B cell (primary cell): ENCODE results near the gene LZTS3. TPM values are rescaled to one million over a fixed set of nuclear protein-coding genes. Genes with fewer than 3 reads are reported as not detected.
"Not testable (repeated sequence)": the region's sequence is repeated elsewhere in the genome, so short reads cannot be mapped to it uniquely, and the experiment has no call there.

Source experiments
- ATAC-seq: fragments of 200-7000 bp; cut with Tn5 transposase; one replicate; pipeline ENCODE4 v1.10.0; 2021; ENCODE audit warnings: low read depth, mild to moderate bottlenecking, moderate number of reproducible peaks, moderate library complexity
- CTCF ChIA-PET: fragments of 350-600 bp; sonication (Branson Sonifier 250); formaldehyde crosslinking; loops from one replicate; lab custom pipeline; 2021; ENCODE audit warnings: antibody characterized with exemption, inconsistent platforms; lab: Charles Lee
- POLR2A ChIA-PET: fragments of 350-600 bp; sonication (Branson Sonifier 250); formaldehyde crosslinking; loops from one replicate; lab custom pipeline; 2021; ENCODE audit warnings: antibody characterized with exemption; lab: Charles Lee
- DNase-seq: peaks from one replicate; pipeline ENCODE4 v3.0.0; 2013
- H2AFZ ChIP-seq: 2 replicates; pipeline ENCODE4 v1.6.1; 2012; ENCODE audit warnings: mild to moderate bottlenecking, low read depth, low read length; ENCODE audit not compliant: insufficient read depth, poor library complexity, severe bottlenecking
- H3K27ac ChIP-seq, 2 donors: 1 replicate in 1 of 2; 2 replicates in 1 of 2; pipeline ENCODE4 v1.5.1; 2012 to 2013; ENCODE audit warnings: low read length in 2 of 2, mild to moderate bottlenecking in 2 of 2, moderate library complexity in 1 of 2
- H3K27me3 ChIP-seq, 4 experiments: fragments of 200-600 bp in 1 of 4; sonication (generic) in 1 of 4; replicated peaks in 1 of 4; 1 replicate in 2 of 4; 2 replicates in 2 of 4; pipeline versions ENCODE4 v1.6.1 to v1.7.0; 2013 to 2016; ENCODE audit warnings: low read length in 3 of 4, mild to moderate bottlenecking in 2 of 4, mixed read lengths in 1 of 4, moderate library complexity in 1 of 4; ENCODE audit not compliant: insufficient read depth in 4 of 4, control insufficient read depth in 3 of 4; ENCODE audit errors: control extremely low read depth in 1 of 4
- H3K36me3 ChIP-seq, 2 experiments: replicated peaks in 1 of 2; 1 replicate in 1 of 2; 2 replicates in 1 of 2; pipeline versions ENCODE4 v1.6.1 to v1.7.1; 2013; ENCODE audit warnings: low read length in 1 of 2; ENCODE audit not compliant: insufficient read depth in 2 of 2, control insufficient read depth in 1 of 2; ENCODE audit errors: control extremely low read depth in 1 of 2, extremely low read depth in 1 of 2
- H3K4me1 ChIP-seq, 2 donors: fragments of 200-600 bp in 1 of 2; sonication (generic) in 1 of 2; 1 replicate in 1 of 2; 2 replicates in 1 of 2; pipeline versions ENCODE4 v1.5.1 to v1.6.1; 2013 to 2017; ENCODE audit warnings: low read length in 2 of 2; ENCODE audit not compliant: control insufficient read depth in 2 of 2, insufficient read depth in 2 of 2
- H3K4me2 ChIP-seq: replicated peaks from 2 replicates; pipeline ENCODE3; 2012; ENCODE audit warnings: mild to moderate bottlenecking, low read depth, low read length; ENCODE audit not compliant: poor library complexity, severe bottlenecking
- H3K4me3 ChIP-seq, 5 experiments: fragments of 200-600 bp in 1 of 5; sonication (generic) in 1 of 5; 1 replicate in 3 of 5; 2 replicates in 2 of 5; pipeline versions ENCODE4 v1.5.1 to v1.7.0; 2011 to 2016; ENCODE audit warnings: low read length in 4 of 5, mild to moderate bottlenecking in 4 of 5, low read depth in 2 of 5, control low read depth in 1 of 5, moderate library complexity in 1 of 5; ENCODE audit not compliant: insufficient read depth in 1 of 5; ENCODE audit errors: control extremely low read depth in 1 of 5, extremely low read depth in 1 of 5
- H3K79me2 ChIP-seq: fragments of 200-600 bp; sonication (generic); one replicate; pipeline ENCODE4 v1.6.0; 2016; ENCODE audit warnings: low read length; ENCODE audit not compliant: control insufficient read depth, insufficient read depth
- H3K9ac ChIP-seq: fragments of 200-600 bp; sonication (generic); 2 replicates; pipeline ENCODE4 v1.6.1; 2017; ENCODE audit warnings: mild to moderate bottlenecking, low read length, moderate library complexity
- H3K9me3 ChIP-seq, 3 donors: one replicate each; pipeline versions ENCODE4 v1.6.1 to v1.7.1; 2013; ENCODE audit warnings: low read length in 2 of 3; ENCODE audit not compliant: control insufficient read depth in 2 of 3, insufficient read depth in 1 of 3; ENCODE audit errors: control extremely low read depth in 1 of 3
- H4K20me1 ChIP-seq: 2 replicates; pipeline ENCODE4 v1.6.0; 2012; ENCODE audit warnings: mild to moderate bottlenecking, low read length; ENCODE audit not compliant: insufficient read depth, control insufficient read depth, poor library complexity, severe bottlenecking
- H3K27ac Mint-ChIP-seq: one replicate; pipeline ENCODE4 v1.8.0; 2021; ENCODE audit warnings: mixed read lengths
- H3K27me3 Mint-ChIP-seq: one replicate; pipeline ENCODE4 v1.8.0; 2021; ENCODE audit warnings: mixed read lengths
- H3K4me1 Mint-ChIP-seq: one replicate; pipeline ENCODE4 v1.8.0; 2021; ENCODE audit warnings: mixed read lengths
- H3K4me3 Mint-ChIP-seq: one replicate; pipeline ENCODE4 v1.8.0; 2021; ENCODE audit warnings: mixed read lengths
- H3K9me3 Mint-ChIP-seq: one replicate; pipeline ENCODE4 v1.8.0; 2022; ENCODE audit warnings: mixed read lengths; ENCODE audit not compliant: insufficient read depth
- EZH2 ChIP-seq: IDR thresholded peaks from 2 replicates; pipeline ENCODE4 v1.6.1; 2012; ENCODE audit warnings: borderline replicate concordance, low read depth, mild to moderate bottlenecking, moderate library complexity, low read length; ENCODE audit not compliant: insufficient read depth, poor library complexity, severe bottlenecking
- WGBS: methylation state at CpG from one replicate; pipeline ENCODE4 v1.1.5; 2013; ENCODE audit warnings: missing lambda C conversion rate; ENCODE audit not compliant: insufficient coverage; 5-methylcytosine and 5-hydroxymethylcytosine counted together
- intact Hi-C: fragments of 100-400 bp; cut with micrococcal nuclease; formaldehyde crosslinking; loops from one replicate; pipeline ENCODE4 v1.10.0; 2022
- polyA plus RNA-seq: library from polyadenylated mRNA; depleted of rRNA; stranded (reverse); fragments of >200 nt; gene quantifications from 2 replicates; pipeline ENCODE4 v1.2.3, GENCODE V29; 2012
- total RNA-seq, 2 donors: library from RNA; stranded (reverse); fragments of 120-200 nt in 1 of 2; gene quantifications; 1 replicate in 1 of 2; 2 replicates in 1 of 2; pipeline versions ENCODE4 v1.2.3 to v1.2.4, GENCODE V29; 2013 to 2022
- TF ChIP-seq, protein P1 (sequence below): fragments of 200-600 bp; IDR thresholded peaks from one replicate; pipeline ENCODE4 v1.8.0; 2022; ENCODE audit warnings: antibody characterized with exemption, mild to moderate bottlenecking

LZTS3 gene
- total and polyA plus RNA-seq, 2 donors (not counting 1 experiment from before 2014, with no cell fraction given), result 2.3 to 5.1 TPM

DNA sequence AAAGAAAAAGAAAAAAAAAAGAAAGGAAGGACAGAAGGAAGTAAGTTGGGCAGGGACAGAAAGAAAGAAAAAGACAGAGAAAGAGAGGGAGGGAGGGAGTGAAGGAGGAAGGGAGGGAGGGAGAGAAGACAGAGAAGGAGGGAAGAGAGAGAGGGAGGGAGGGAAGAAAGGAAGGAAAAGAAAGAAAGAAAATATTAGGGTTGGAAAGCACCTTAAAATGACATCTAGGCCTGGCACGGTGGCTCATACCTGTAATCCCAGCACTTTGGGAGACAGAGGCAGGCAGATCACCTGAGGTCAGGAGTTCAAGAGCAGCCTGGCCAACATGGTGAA is 46.9 kb downstream of the LZTS3 start:
- no peak overlapping the region for H3K4me3 Mint-ChIP-seq

DNA sequence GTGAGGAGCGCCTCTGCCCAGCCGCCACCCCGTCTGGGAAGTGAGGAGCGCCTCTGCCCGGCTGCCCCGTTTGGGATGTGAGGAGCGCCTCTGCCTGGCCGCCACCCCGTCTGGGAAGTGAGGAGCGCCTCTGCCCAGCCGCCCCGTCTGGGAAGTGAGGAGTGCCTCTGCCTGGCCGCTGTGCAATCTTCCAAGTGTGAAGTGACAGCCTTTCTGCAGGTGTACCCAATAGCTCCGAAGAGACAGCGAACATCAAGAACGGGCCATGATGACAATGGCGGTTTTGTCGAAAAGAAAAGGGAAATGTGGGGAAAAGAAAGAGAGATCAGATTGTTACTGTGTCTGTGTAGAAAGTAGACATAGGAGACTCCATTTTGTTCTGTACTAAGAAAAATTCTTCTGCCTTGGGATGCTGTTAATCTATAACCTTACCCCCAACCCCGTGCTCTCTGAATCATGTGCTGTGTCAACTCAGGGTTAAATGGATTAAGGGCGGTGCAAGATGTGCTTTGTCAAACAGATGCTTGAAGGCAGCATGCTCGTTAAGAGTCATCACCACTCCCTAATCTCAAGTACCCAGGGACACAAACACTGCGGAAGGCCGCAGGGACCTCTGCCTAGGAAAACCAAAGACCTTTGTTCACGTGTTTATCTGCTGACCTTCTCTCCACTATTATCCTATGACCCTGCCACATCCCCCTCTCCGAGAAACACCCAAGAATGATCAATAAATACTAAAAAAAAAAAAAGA is 47.4 kb downstream of the LZTS3 start:
- DNase-seq, H4K20me1 ChIP-seq, H2AFZ ChIP-seq, H3K27me3 ChIP-seq, H3K27ac Mint-ChIP-seq, H3K9ac ChIP-seq, intact Hi-C loops, H3K4me1 ChIP-seq, H3K27me3 Mint-ChIP-seq, H3K27ac ChIP-seq, CTCF ChIA-PET, H3K9me3 Mint-ChIP-seq, H3K4me3 Mint-ChIP-seq, ATAC-seq, H3K4me1 Mint-ChIP-seq, H3K4me2 ChIP-seq, H3K4me3 ChIP-seq: not testable (repeated sequence)
- POLR2A ChIA-PET, result interaction anchor here (0.7 kb wide), 1 partner anchor 69 kb away, joined by 9 read pairs; no protein-coding TSS in a partner anchor
- H3K79me2 ChIP-seq, result peaks cover 18% of the 10 kb centered on the region
- 96% methylated on average over 13 of the region's 25 CpGs for WGBS
- peaks cover 4 to 40% (median 9%) of the 10 kb centered on the region in 3 donors for H3K9me3 ChIP-seq
- peaks cover 3 to 25% of the 10 kb centered on the region in 2 experiments for H3K36me3 ChIP-seq

More for the DNA sequence above, 46.9 kb downstream of the LZTS3 start:
- 100% methylated on average over 1 of the region's 1 CpG for WGBS
- Mint-ChIP-seq H3K27ac (no peak overlapping the region), H3K4me1 (no peaks in the 10 kb centered on the region), H3K27me3 (no peaks in the 10 kb centered on the region), H3K9me3 (peaks cover 3% of the 10 kb centered on the region)
- Histone ChIP-seq H3K79me2 (peaks cover 23% of the 10 kb centered on the region), H3K27me3 (no peaks in the 10 kb centered on the region), H2AFZ (no peak overlapping the region), H3K4me2 (no peak overlapping the region), H3K36me3 (peaks cover 3 to 20% of the 10 kb centered on the region in 2 experiments), H3K27ac (no peak overlapping the region), H3K4me3 (no peak overlapping the region), H3K9me3 (peaks cover 4 to 40% (median 9%) of the 10 kb centered on the region in 3 donors), H3K9ac (no peak overlapping the region), H4K20me1 (peaks cover 4% of the 10 kb centered on the region), H3K4me1 (no peaks in the 10 kb centered on the region)
- TF ChIP-seq EZH2, result no peak
- TF ChIP-seq, protein P1, sequence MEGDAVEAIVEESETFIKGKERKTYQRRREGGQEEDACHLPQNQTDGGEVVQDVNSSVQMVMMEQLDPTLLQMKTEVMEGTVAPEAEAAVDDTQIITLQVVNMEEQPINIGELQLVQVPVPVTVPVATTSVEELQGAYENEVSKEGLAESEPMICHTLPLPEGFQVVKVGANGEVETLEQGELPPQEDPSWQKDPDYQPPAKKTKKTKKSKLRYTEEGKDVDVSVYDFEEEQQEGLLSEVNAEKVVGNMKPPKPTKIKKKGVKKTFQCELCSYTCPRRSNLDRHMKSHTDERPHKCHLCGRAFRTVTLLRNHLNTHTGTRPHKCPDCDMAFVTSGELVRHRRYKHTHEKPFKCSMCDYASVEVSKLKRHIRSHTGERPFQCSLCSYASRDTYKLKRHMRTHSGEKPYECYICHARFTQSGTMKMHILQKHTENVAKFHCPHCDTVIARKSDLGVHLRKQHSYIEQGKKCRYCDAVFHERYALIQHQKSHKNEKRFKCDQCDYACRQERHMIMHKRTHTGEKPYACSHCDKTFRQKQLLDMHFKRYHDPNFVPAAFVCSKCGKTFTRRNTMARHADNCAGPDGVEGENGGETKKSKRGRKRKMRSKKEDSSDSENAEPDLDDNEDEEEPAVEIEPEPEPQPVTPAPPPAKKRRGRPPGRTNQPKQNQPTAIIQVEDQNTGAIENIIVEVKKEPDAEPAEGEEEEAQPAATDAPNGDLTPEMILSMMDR, result no peak
- POLR2A ChIA-PET, result interaction anchor here (0.7 kb wide), 1 partner anchor 70 kb away, joined by 9 read pairs; no protein-coding TSS in a partner anchor
- ATAC-seq (no peak), DNase-seq (no peak)
- CTCF ChIA-PET, result no interaction called here
- intact Hi-C loops, result no loop called here

DNA sequence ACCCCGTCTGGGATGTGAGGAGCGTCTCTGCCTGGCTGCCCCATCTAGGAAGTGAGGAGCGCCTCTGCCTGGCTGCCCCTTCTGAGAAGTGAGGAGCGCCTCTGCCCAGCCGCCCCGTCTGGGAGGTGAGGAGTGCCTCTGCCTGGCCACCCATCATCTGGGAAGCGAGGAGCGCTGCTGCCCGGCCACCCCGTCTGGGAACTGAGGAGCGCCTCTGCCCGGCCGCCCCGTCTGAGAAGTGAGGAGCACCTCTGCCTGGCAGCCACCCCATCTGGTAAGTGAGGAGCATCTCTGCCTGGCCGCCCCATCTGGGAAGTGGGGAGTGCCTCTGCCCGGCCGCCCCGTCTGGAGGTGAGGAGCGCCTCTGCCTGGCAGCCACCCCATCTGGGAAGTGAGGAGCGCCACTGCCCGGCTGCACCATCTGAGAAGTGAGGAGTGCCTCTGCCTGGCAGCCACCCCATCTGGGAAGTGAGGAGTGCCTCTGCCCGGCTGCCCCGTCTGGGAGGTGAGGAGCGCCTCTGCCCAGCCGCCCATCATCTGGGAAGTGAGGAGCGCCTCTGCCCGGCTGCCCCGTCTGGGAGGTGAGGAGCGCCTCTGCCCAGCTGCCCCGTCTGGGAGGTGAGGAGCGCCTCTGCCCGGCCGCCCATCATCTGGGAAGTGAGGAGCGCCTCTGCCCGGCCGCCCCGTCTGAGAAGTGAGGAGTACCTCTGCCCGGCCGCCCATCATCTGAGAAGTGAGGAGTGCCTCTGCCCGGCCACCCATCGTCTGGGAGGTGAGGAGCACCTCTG is 48.4 kb downstream of the LZTS3 start:
- H3K9ac ChIP-seq, H3K27ac Mint-ChIP-seq, H3K4me2 ChIP-seq, H2AFZ ChIP-seq, intact Hi-C loops, H3K79me2 ChIP-seq, H4K20me1 ChIP-seq, H3K4me1 ChIP-seq, ATAC-seq, H3K4me3 Mint-ChIP-seq, H3K9me3 Mint-ChIP-seq, H3K27ac ChIP-seq, H3K4me1 Mint-ChIP-seq, H3K4me3 ChIP-seq, POLR2A ChIA-PET, H3K27me3 Mint-ChIP-seq, H3K27me3 ChIP-seq, CTCF ChIA-PET, DNase-seq: not testable (repeated sequence)
- H3K36me3 ChIP-seq, result peaks cover 3 to 29% of the 10 kb centered on the region in 2 experiments
- 97% methylated on average over 37 of the region's 41 CpGs for WGBS
- H3K9me3 ChIP-seq, result peaks cover 4 to 40% (median 9%) of the 10 kb centered on the region in 3 donors
